ENCODE results near the gene MTARC2.

GRCh38 chr1:220747437-220748088, 559 bp upstream of the MTARC2 start:
- TF ChIP-seq YY1 (IDR thresholded peaks at IDR 0.05; ENCODE audit: insufficient read depth, insufficient read length) (no peak), SUZ12 (IDR thresholded peaks at IDR 0.05; ENCODE audit: extremely low read depth, insufficient read depth, insufficient read length) (no peak), ZNF274 (IDR thresholded peaks at IDR 0.05; ENCODE audit: low read depth, low read length) (no peak)

Measured in NT2/D1 (cell line).